ENCODE measurements around the gene ADCY4.

- no peak for TF ChIP-seq POLR2A (IDR thresholded peaks at IDR 0.05)
- TF ChIP-seq CTCF (IDR thresholded peaks at IDR 0.05) = no peak
Observed at GRCh38 chr14:24381363-24382063, 46.6 kb upstream of the ADCY4 start.

All from testis (tissue), 2 donors.